Measurements from ENCODE around the gene EHMT1. TPM values are rescaled to one million over a fixed set of nuclear protein-coding genes. Genes with fewer than 3 reads are reported as not detected.

The EHMT1 gene
- total RNA-seq, 2 experiments from 2014 or later, result 66.6 to 76.7 TPM

GRCh38 chr9:137690930-137691645 lies 72.3 kb downstream of the EHMT1 start:
- no peak overlapping the region for H3K27ac Mint-ChIP-seq
- no peak overlapping the region for H3K4me3 Mint-ChIP-seq
- peaks cover 48% of the 10 kb centered on the region for H3K4me1 Mint-ChIP-seq
- POLR2A ChIA-PET, result no interaction called here
- H3K27me3 Mint-ChIP-seq, result no peaks in the 10 kb centered on the region
- intact Hi-C loops (cut with DNase I, micrococcal nuclease), result no loop called here
- CTCF ChIA-PET, result no interaction called here
- DNase-seq (no peak), ATAC-seq (no peak)
- H3K9me3 Mint-ChIP-seq (ENCODE audit: low read depth), result no peaks in the 10 kb centered on the region
- H3K36me3 Mint-ChIP-seq (ENCODE audit: low read depth), result peaks cover 9% of the 10 kb centered on the region

GRCh38 chr9:137691646-137692351 lies 73.0 kb downstream of the EHMT1 start:
- Mint-ChIP-seq H3K9me3 (ENCODE audit: low read depth) (no peaks in the 10 kb centered on the region), H3K36me3 (ENCODE audit: low read depth) (peaks cover 9% of the 10 kb centered on the region), H3K27ac (no peak overlapping the region), H3K4me1 (peaks cover 55% of the 10 kb centered on the region), H3K27me3 (no peaks in the 10 kb centered on the region), H3K4me3 (no peak overlapping the region)
- ATAC-seq (no peak), DNase-seq (no peak)
- CTCF ChIA-PET, result interaction anchor here (0.8 to 1.7 kb wide), 2 partner anchors 11 to 19 kb away, joined by 3 to 6 read pairs; no protein-coding TSS in a partner anchor
- POLR2A ChIA-PET, result no interaction called here
- intact Hi-C loops (cut with DNase I, micrococcal nuclease), result no loop called here

- no peaks in the 10 kb centered on the region for H3K27me3 Mint-ChIP-seq
- intact Hi-C loops (cut with DNase I, micrococcal nuclease), result no loop called here
- no peak overlapping the region for H3K27ac Mint-ChIP-seq
- no peak overlapping the region for H3K4me3 Mint-ChIP-seq
- ChIA-PET POLR2A (no interaction called here), CTCF (interaction anchor here (0.7 to 2.1 kb wide), 3 partner anchors 21 to 48 kb away, joined by 3 to 11 read pairs (median 3); no protein-coding TSS in a partner anchor)
- DNase-seq, result no peak
- H3K4me1 Mint-ChIP-seq, result peaks cover 55% of the 10 kb centered on the region
- peaks cover 6% of the 10 kb centered on the region for H3K36me3 Mint-ChIP-seq (ENCODE audit: low read depth)
- no peaks in the 10 kb centered on the region for H3K9me3 Mint-ChIP-seq (ENCODE audit: low read depth)
- ATAC-seq, result no peak
These were observed 75.6 kb downstream of the EHMT1 start for GRCh38 chr9:137694236-137694959.

DNA sequence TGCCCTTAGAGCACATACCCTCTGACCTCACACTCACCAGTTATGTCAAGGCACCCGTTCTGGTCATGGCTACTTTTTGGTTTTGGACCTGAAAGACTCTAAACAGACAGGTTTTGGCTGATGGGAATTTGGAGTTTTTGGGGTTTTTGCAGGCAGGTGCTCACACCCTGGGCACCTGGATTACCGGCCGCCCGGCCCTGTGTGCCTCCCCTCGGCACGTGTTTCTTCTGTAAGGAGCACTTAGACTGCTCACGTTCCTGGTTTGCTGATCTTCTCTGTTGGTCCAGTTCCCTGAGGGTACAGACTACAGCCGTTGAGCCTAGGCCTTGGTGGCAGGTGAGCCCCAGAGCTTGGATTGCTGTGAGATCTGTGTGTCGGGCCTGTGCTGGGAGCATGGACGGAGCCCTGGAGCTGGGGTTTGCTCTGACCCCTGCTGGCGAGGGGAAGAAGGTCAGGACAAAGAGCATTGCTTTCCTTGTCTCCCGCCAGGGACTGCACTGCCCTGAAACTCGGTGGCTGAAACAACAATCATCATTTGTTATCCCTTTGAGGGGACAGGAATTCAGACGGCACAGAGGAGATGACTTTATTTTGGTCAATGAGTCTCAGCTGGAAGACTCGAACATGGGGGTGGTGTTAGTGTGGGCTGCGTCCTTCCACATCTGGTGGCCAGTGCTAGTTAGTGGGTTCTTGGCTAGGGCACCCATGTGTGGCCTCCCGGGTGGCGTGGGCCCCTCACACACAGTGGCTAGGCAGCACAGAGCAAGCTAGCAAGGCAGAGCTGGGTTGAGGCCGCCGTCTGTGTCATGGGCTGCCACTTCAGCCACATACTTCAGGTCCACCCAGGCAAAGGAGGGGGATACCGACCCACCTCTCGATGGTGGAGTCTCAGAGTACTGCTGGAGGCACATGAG lies 76.4 kb downstream of the EHMT1 start:
- ATAC-seq (peak; percentile 71), DNase-seq (peak; percentile 44)
- intact Hi-C loops (cut with DNase I, micrococcal nuclease), result no loop called here
- no peaks in the 10 kb centered on the region for H3K27me3 Mint-ChIP-seq
- no peak overlapping the region for H3K4me3 Mint-ChIP-seq
- peaks cover 48% of the 10 kb centered on the region for H3K4me1 Mint-ChIP-seq
- peaks cover 6% of the 10 kb centered on the region for H3K36me3 Mint-ChIP-seq (ENCODE audit: low read depth)
- no peaks in the 10 kb centered on the region for H3K9me3 Mint-ChIP-seq (ENCODE audit: low read depth)
- POLR2A ChIA-PET, result no interaction called here
- CTCF ChIA-PET, result interaction anchor here (0.7 to 2.1 kb wide), 4 partner anchors 10 to 47 kb away, joined by 3 to 11 read pairs (median 3); no protein-coding TSS in a partner anchor
- no peak overlapping the region for H3K27ac Mint-ChIP-seq

- peaks cover 42% of the 10 kb centered on the region for H3K4me1 Mint-ChIP-seq
- ChIA-PET CTCF (interaction anchor here (0.6 to 2.1 kb wide), 5 partner anchors 11 to 421 kb away, joined by 3 to 11 read pairs (median 4); no protein-coding TSS in a partner anchor), POLR2A (no interaction called here)
- intact Hi-C loops (cut with DNase I, micrococcal nuclease), result no loop called here
- DNase-seq (no peak), ATAC-seq (no peak)
- no peaks in the 10 kb centered on the region for H3K9me3 Mint-ChIP-seq (ENCODE audit: low read depth)
- no peak overlapping the region for H3K4me3 Mint-ChIP-seq
- H3K36me3 Mint-ChIP-seq (ENCODE audit: low read depth), result peaks cover 9% of the 10 kb centered on the region
- H3K27me3 Mint-ChIP-seq, result no peaks in the 10 kb centered on the region
- no peak overlapping the region for H3K27ac Mint-ChIP-seq
These were observed 77.5 kb downstream of the EHMT1 start for GRCh38 chr9:137696136-137696925.

- Mint-ChIP-seq H3K9me3 (ENCODE audit: low read depth) (peaks cover 2% of the 10 kb centered on the region), H3K36me3 (ENCODE audit: low read depth) (peaks cover 12% of the 10 kb centered on the region)
- CTCF ChIA-PET, result interaction anchor here (0.6 to 1.4 kb wide), 2 partner anchors 26 to 420 kb away, joined by 4 read pairs; no protein-coding TSS in a partner anchor
These were observed 78.4 kb downstream of the EHMT1 start for GRCh38 chr9:137697193-137697592.

GRCh38 chr9:137697832-137698231 lies 79.0 kb downstream of the EHMT1 start:
- CTCF ChIA-PET, result interaction anchor here (1.4 kb wide), 1 partner anchor 27 kb away, joined by 4 read pairs; no protein-coding TSS in a partner anchor
- POLR2A ChIA-PET, result no interaction called here
- ATAC-seq (no peak), DNase-seq (no peak)
- H3K9me3 Mint-ChIP-seq (ENCODE audit: low read depth), result peaks cover 3% of the 10 kb centered on the region
- peaks cover 32% of the 10 kb centered on the region for H3K4me1 Mint-ChIP-seq
- intact Hi-C loops (cut with DNase I, micrococcal nuclease), result no loop called here
- H3K4me3 Mint-ChIP-seq, result no peak overlapping the region
- no peaks in the 10 kb centered on the region for H3K27me3 Mint-ChIP-seq
- H3K36me3 Mint-ChIP-seq (ENCODE audit: low read depth), result peaks cover 17% of the 10 kb centered on the region
- no peak overlapping the region for H3K27ac Mint-ChIP-seq

More at GRCh38 chr9:137697193-137697592, 78.4 kb downstream of the EHMT1 start:
- H3K27ac Mint-ChIP-seq, result no peak overlapping the region
- peaks cover 36% of the 10 kb centered on the region for H3K4me1 Mint-ChIP-seq
- POLR2A ChIA-PET, result no interaction called here
- ATAC-seq, result no peak
- no peak for DNase-seq
- intact Hi-C loops (cut with DNase I, micrococcal nuclease), result no loop called here
- no peak overlapping the region for H3K4me3 Mint-ChIP-seq
- no peaks in the 10 kb centered on the region for H3K27me3 Mint-ChIP-seq

DNA sequence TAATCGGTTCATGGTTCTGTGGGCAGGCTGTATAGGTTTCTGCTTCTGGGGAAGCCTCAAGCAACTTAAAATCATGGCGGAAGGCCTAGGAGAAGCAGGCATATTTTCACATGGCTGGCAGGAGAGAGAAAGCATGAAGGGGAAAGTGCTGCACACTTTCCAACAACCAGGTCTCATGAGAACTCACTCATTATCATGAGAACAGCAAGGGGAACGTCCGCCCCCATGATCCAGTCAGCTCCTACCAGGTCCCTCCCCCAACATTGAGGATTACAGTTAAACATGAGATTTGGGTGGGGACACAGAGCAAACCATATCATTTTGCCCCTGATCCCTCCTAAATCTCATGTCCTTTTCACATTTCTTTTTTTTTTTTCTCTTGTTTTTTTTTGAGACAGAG lies 82.1 kb downstream of the EHMT1 start:
- ATAC-seq (no peak), DNase-seq (no peak)
- Mint-ChIP-seq H3K27ac (no peak overlapping the region), H3K4me1 (peaks cover 42% of the 10 kb centered on the region), H3K36me3 (ENCODE audit: low read depth) (peaks cover 32% of the 10 kb centered on the region), H3K9me3 (ENCODE audit: low read depth) (peaks cover 14% of the 10 kb centered on the region), H3K27me3 (no peaks in the 10 kb centered on the region), H3K4me3 (no peak overlapping the region)
- CTCF ChIA-PET, result interaction anchor here (0.7 to 1.8 kb wide), 2 partner anchors 28 to 424 kb away, joined by 3 to 4 read pairs; partner anchors contain the start of gene TOR4A
- intact Hi-C loops (cut with DNase I, micrococcal nuclease), result no loop called here
- POLR2A ChIA-PET, result no interaction called here

GRCh38 chr9:137702615-137703379 lies 84.0 kb downstream of the EHMT1 start:
- Mint-ChIP-seq H3K4me1 (peaks cover 40% of the 10 kb centered on the region), H3K36me3 (ENCODE audit: low read depth) (peaks cover 32% of the 10 kb centered on the region), H3K4me3 (no peak overlapping the region)

More at GRCh38 chr9:137702615-137703379, 84.0 kb downstream of the EHMT1 start:
- CTCF ChIA-PET, result no interaction called here
- H3K27me3 Mint-ChIP-seq, result no peaks in the 10 kb centered on the region
- H3K27ac Mint-ChIP-seq, result no peak overlapping the region
- no peak for DNase-seq
- intact Hi-C loops (cut with DNase I, micrococcal nuclease), result no loop called here
- no peak for ATAC-seq
- POLR2A ChIA-PET, result no interaction called here
- peaks cover 14% of the 10 kb centered on the region for H3K9me3 Mint-ChIP-seq (ENCODE audit: low read depth)
